Cardiac fibroblast (primary cell): ENCODE results near the gene KLRC2.

Experiments
- DNase-seq, 2 donors: peaks; one replicate each; pipeline versions ENCODE4 v3.0.0 to v3.0.0-alpha.2; 2010; ENCODE audit warnings: low read depth in 2 of 2
- H3K4me3 ChIP-seq, 2 donors: replicated peaks in 1 of 2; 1 replicate in 1 of 2; 2 replicates in 1 of 2; pipeline ENCODE4 v1.5.1; 2011; ENCODE audit warnings: low read depth in 2 of 2, low read length in 2 of 2, mild to moderate bottlenecking in 2 of 2, moderate library complexity in 1 of 2
- CTCF ChIP-seq: IDR thresholded peaks from one replicate; pipeline ENCODE4 v1.5.1; 2011; ENCODE audit warnings: low read depth, mild to moderate bottlenecking, low read length, inconsistent platforms

Gene KLRC2

GRCh38 chr12:10386857-10387256, 49.0 kb downstream of the KLRC2 start:
- peak in 1 of 2 donors; percentile 26 for DNase-seq
- no peak for TF ChIP-seq CTCF
- H3K4me3 ChIP-seq, result no peak overlapping the region

- peak; percentile 75 to 91 for DNase-seq
- no peak overlapping the region for H3K4me3 ChIP-seq
- no peak for TF ChIP-seq CTCF
These were observed 50.6 kb downstream of the KLRC2 start for GRCh38 chr12:10385166-10385613.

- DNase-seq, result no peak
- no peak for TF ChIP-seq CTCF
- no peak overlapping the region for H3K4me3 ChIP-seq
These were observed 51.6 kb downstream of the KLRC2 start for GRCh38 chr12:10384191-10384590.

GRCh38 chr12:10381928-10382628, 53.7 kb downstream of the KLRC2 start:
- no peak overlapping the region for H3K4me3 ChIP-seq
- TF ChIP-seq CTCF, result no peak
- DNase-seq, result no peak
